ENCODE data around the gene FLT3LG. TPM values are rescaled to one million over a fixed set of nuclear protein-coding genes. Genes with fewer than 3 reads are reported as not detected.

Gene FLT3LG
- total and polyA plus RNA-seq, 12 donors = 1.6 to 14.8 (median 3.7) TPM

- no peaks in the 10 kb centered on the region for H3K27me3 ChIP-seq
- WGBS, 2 donors = 88% methylated on average over 6 to 7 of the region's 7 CpGs
- intact Hi-C loops (cut with DNase I) = no loop called here
- peaks cover 0 to 55% (median 0%) of the 10 kb centered on the region in 9 donors for H3K36me3 ChIP-seq
- no peak overlapping the region for H3K27ac ChIP-seq
- no peak for ATAC-seq
- H3K4me3 ChIP-seq = no peak overlapping the region
- no peak for DNase-seq
- peaks cover 0 to 10% (median 0%) of the 10 kb centered on the region in 9 donors for H3K4me1 ChIP-seq
- TF ChIP-seq, protein P1, sequence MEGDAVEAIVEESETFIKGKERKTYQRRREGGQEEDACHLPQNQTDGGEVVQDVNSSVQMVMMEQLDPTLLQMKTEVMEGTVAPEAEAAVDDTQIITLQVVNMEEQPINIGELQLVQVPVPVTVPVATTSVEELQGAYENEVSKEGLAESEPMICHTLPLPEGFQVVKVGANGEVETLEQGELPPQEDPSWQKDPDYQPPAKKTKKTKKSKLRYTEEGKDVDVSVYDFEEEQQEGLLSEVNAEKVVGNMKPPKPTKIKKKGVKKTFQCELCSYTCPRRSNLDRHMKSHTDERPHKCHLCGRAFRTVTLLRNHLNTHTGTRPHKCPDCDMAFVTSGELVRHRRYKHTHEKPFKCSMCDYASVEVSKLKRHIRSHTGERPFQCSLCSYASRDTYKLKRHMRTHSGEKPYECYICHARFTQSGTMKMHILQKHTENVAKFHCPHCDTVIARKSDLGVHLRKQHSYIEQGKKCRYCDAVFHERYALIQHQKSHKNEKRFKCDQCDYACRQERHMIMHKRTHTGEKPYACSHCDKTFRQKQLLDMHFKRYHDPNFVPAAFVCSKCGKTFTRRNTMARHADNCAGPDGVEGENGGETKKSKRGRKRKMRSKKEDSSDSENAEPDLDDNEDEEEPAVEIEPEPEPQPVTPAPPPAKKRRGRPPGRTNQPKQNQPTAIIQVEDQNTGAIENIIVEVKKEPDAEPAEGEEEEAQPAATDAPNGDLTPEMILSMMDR (IDR thresholded peaks at IDR 0.05) = no peak
- no peaks in the 10 kb centered on the region for H3K9me3 ChIP-seq
Measured at GRCh38 chr19:49481020-49481683, 7.1 kb downstream of the FLT3LG start.

GRCh38 chr19:49486232-49486631, 12.2 kb downstream of the FLT3LG start:
- no peak overlapping the region for H3K4me3 ChIP-seq
- H3K27ac ChIP-seq = peak overlapping the region in 2 of 10 donors; percentile 79 to 83
- no peak for DNase-seq
- no peaks in the 10 kb centered on the region for H3K9me3 ChIP-seq
- H3K36me3 ChIP-seq = peaks cover 12 to 71% (median 21%) of the 10 kb centered on the region in 9 donors
- H3K4me1 ChIP-seq = peaks cover 15 to 37% (median 29%) of the 10 kb centered on the region in 9 donors
- TF ChIP-seq, protein P1 (IDR thresholded peaks at IDR 0.05) = no peak
- WGBS, 2 donors = 86 to 87% methylated on average over 7 of the region's 7 CpGs
- H3K27me3 ChIP-seq = no peaks in the 10 kb centered on the region
- no peak for ATAC-seq
- intact Hi-C loops (cut with DNase I) = no loop called here

DNA sequence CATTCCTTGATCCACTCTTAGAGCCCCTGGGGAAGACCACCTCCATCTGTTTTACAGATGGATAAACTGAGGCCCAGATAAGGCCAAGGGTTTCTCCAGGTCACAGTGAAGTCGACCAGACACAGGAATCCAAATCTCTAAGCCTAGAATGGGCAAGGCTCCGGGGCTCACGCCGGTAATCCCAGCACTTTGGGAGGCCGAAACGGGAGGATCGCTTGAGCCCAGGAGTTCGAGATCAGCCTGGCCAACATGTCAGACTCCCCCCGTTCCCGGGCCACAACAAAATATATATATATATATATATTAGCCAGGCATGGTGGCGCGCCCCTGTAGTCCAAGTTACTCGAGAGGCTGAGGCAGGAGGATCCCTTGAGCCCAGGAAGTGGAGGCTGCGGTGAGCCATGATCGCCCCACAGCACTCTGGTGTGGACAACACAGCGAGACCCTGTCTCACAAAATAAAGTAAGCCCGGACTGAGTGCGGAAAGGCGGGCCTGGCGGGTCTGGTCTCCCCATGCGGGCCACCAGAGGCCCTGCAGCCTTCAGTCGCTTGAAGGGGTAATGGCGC, 12.8 kb downstream of the FLT3LG start:
- ATAC-seq = peak in 1 of 8 donors; percentile 1
- Histone ChIP-seq H3K27ac (peak overlapping the region; percentile 49 to 93 (median 81)), H3K9me3 (no peaks in the 10 kb centered on the region), H3K27me3 (no peaks in the 10 kb centered on the region), H3K36me3 (peaks cover 12 to 74% (median 27%) of the 10 kb centered on the region in 9 donors), H3K4me1 (peaks cover 15 to 37% (median 29%) of the 10 kb centered on the region in 9 donors), H3K4me3 (peak overlapping the region in 6 of 10 donors; percentile 18 to 97 (median 84))
- TF ChIP-seq, protein P1 (IDR thresholded peaks at IDR 0.05) = peak in 1 of 9 donors; percentile 5
- DNase-seq = no peak
- 65 to 66% methylated on average over 23 of the region's 23 CpGs for WGBS, 2 donors
- intact Hi-C loops (cut with DNase I) = loop anchor here in 2 of 10 donors (1.0 kb wide), 2 partner anchors 9 to 10 kb away; partner anchors contain the start of gene RPS11 (in 1 of the 2)

DNA sequence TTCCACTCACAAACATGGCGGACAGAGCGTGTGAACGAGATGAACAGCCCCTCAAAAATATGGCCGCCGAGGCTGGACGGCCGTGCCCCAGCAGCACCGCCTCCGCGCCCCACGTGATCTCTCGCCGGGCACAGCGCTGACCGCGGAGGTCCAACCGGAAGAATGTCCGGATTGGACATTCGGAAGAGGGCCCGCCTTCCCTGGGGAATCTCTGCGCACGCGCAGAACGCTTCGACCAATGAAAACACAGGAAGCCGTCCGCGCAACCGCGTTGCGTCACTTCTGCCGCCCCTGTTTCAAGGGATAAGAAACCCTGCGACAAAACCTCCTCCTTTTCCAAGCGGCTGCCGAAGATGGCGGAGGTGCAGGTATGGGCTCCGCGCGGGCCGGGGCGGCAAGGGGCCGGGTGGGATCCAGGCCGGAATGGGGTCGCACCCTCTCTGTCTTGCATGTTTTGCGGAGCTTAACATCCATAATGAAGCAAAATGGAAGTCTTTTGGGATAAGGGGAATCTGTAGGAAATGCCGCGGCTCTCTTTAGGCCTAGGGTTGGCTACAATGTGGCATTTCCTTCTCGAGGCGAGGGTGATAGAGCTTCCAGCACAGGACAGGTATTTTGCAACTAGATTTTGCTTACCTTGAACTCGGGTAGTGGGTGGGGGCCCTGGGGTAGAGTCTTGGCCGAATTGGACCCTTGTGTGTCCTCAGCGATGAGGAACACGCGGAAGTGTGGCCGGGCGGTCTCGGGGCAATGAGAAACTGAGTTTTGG, 13.4 kb downstream of the FLT3LG start, which contains the start of gene RPL13A:
RPL13A (plus strand) TSS at position 332 of the 769 bp plus-strand sequence; CDS start at position 354, 22 bp downstream.
- peak; percentile 96 to 98 (median 98) for ATAC-seq
- WGBS, 2 donors = 1% methylated on average over 57 of the region's 57 CpGs

More for the DNA sequence above, 13.4 kb downstream of the FLT3LG start, which contains the start of gene RPL13A:
- TF ChIP-seq, protein P1 (IDR thresholded peaks at IDR 0.05) = no peak
- no peaks in the 10 kb centered on the region for H3K27me3 ChIP-seq
- H3K9me3 ChIP-seq = no peaks in the 10 kb centered on the region
- H3K27ac ChIP-seq = peak within 1 kb of the TSS; percentile 52 to 95 (median 90)
- peaks cover 12 to 74% (median 33%) of the 10 kb centered on the region in 9 donors for H3K36me3 ChIP-seq
- peaks cover 15 to 37% (median 29%) of the 10 kb centered on the region in 9 donors for H3K4me1 ChIP-seq
- peak; percentile 100 for DNase-seq
- intact Hi-C loops (cut with DNase I) = loop anchor here in 2 of 10 donors (1.0 kb wide), 2 partner anchors 8 to 9 kb away; partner anchors contain the start of gene RPS11 (in 1 of the 2)
- peak within 1 kb of the TSS; percentile 74 to 99 (median 92) for H3K4me3 ChIP-seq
